Uterus (tissue), 2 donors: Measurements from ENCODE around the gene CD200R1L.

Experiments
- CTCF ChIP-seq, 4 experiments: fragments of 200-600 bp in 2 of 4; fragments of 450-650 bp in 2 of 4; sonication (generic) in 2 of 4; IDR thresholded peaks; one replicate each; pipeline ENCODE4 v1.5.1; 2016 to 2019; ENCODE audit warnings: antibody characterized with exemption in 4 of 4, mild to moderate bottlenecking in 2 of 4, moderate library complexity in 1 of 4
- POLR2A ChIP-seq, 2 donors: fragments of 450-650 bp; IDR thresholded peaks; one replicate each; pipeline ENCODE4 v1.6.1; 2016; ENCODE audit warnings: antibody characterized with exemption in 2 of 2, mild to moderate bottlenecking in 1 of 2, moderate library complexity in 1 of 2

DNA sequence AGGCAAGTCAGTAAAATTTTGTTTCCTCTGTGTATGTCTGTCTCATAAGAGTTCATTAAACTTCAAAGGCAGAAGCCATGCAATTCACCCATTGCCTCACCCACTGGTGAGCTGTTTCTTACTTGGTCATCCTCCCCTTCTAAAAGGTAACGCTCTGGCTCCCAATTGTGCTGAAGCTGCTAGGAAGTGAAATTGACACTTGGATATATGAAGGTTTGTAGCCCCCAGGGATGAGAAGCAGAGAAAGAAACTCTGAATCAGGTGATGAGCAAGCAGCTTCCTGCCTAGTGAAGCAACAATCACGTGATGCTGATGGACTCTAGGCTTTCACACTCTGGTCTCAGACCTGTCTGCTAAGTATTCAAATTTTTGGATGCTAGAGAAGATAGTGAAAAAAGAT lies 70.7 kb downstream of the CD200R1L start:
- no peak for TF ChIP-seq CTCF (IDR thresholded peaks at IDR 0.05)
- no peak for TF ChIP-seq POLR2A (IDR thresholded peaks at IDR 0.05)
